ENCODE data around the gene SGIP1. TPM values are rescaled to one million over a fixed set of nuclear protein-coding genes. Genes with fewer than 3 reads are reported as not detected.
A peak's percentile ranks its signal among the peaks of the same experiment; 100 is the strongest.

SGIP1 gene
- total and polyA plus RNA-seq, 7 donors: under 0.01 to 14.1 (median 7.3) TPM; not detected in 1

DNA sequence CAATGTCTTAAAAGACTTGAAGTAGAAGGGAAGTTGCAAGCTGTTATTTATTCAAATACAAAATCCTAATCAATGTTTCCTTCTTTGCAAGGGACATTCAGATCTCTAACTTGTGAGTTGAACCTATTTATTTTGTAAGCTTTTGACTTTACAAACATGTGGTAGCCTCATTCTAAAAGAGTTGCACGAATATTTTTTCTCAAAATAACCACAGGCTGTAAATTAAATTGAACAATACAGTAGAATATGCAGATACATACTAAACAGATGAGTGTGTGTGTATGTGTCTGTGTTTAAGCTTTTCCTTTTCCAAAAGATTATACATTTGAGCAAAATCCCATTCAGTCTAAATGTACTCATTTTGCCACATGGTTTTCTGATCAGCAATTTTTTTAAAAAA, 213.5 kb downstream of the SGIP1 start:
- DNase-seq: no peak
- TF ChIP-seq CTCF (IDR thresholded peaks at IDR 0.05) (no peak), EP300 (IDR thresholded peaks at IDR 0.05) (no peak), POLR2AphosphoS5 (IDR thresholded peaks at IDR 0.05) (no peak), POLR2A (IDR thresholded peaks at IDR 0.05) (no peak)
- Histone ChIP-seq H3K4me3 (no peak overlapping the region), H3K9me3 (no peaks in the 10 kb centered on the region), H3K27ac (no peak overlapping the region), H3K27me3 (peaks cover 0 to 9% (median 5%) of the 10 kb centered on the region in 3 donors), H3K36me3 (no peaks in the 10 kb centered on the region), H3K4me1 (peaks cover 0 to 8% (median 6%) of the 10 kb centered on the region in 4 donors)
- 26 to 29% methylated on average over 1 of the region's 1 CpG for WGBS, 2 donors
- intact Hi-C loops (cut with DNase I): no loop called here

DNA sequence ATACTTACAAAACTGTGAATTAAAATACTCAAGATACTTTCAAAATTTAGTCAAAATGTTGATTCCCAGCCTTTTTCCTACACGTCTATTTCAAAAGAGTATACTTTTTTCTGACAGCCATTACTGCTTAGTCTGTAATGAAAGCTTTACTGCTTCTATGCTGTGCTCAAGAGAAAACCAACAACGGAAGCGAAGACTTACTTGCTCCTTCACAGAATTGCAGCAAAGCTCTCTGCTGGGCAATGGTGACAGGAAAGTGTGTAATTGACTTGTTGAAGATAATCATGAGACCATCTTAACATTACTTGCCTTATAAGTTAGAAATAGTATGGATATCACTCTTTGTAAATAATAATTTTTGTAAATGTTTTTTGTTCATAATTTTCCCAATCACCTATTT, 216.6 kb downstream of the SGIP1 start:
- TF ChIP-seq POLR2AphosphoS5 (IDR thresholded peaks at IDR 0.05) (no peak), EP300 (IDR thresholded peaks at IDR 0.05) (no peak), POLR2A (IDR thresholded peaks at IDR 0.05) (no peak), CTCF (IDR thresholded peaks at IDR 0.05) (no peak)
- Histone ChIP-seq H3K36me3 (no peaks in the 10 kb centered on the region), H3K4me1 (peaks cover 0 to 13% (median 9%) of the 10 kb centered on the region in 4 donors), H3K9me3 (no peaks in the 10 kb centered on the region), H3K4me3 (no peak overlapping the region), H3K27ac (no peak overlapping the region), H3K27me3 (peaks cover 0 to 24% (median 11%) of the 10 kb centered on the region in 3 donors)
- no peak for DNase-seq
- intact Hi-C loops (cut with DNase I): no loop called here
- WGBS, 2 donors: 70 to 79% methylated on average over 3 of the region's 3 CpGs

- Histone ChIP-seq H3K27me3 (peaks cover 0 to 24% (median 11%) of the 10 kb centered on the region in 3 donors), H3K27ac (no peak overlapping the region), H3K36me3 (no peaks in the 10 kb centered on the region), H3K4me1 (peaks cover 0 to 13% (median 9%) of the 10 kb centered on the region in 4 donors), H3K9me3 (no peaks in the 10 kb centered on the region), H3K4me3 (no peak overlapping the region)
- WGBS, 2 donors: 74 to 89% methylated on average over 4 of the region's 4 CpGs
- TF ChIP-seq POLR2A (IDR thresholded peaks at IDR 0.05): no peak
- no peak for TF ChIP-seq CTCF (IDR thresholded peaks at IDR 0.05)
- no peak for TF ChIP-seq POLR2AphosphoS5 (IDR thresholded peaks at IDR 0.05)
- TF ChIP-seq EP300 (IDR thresholded peaks at IDR 0.05): no peak
- DNase-seq: no peak
- intact Hi-C loops (cut with DNase I): no loop called here
These were observed 217.2 kb downstream of the SGIP1 start for GRCh38 chr1:66751160-66751559.

DNA sequence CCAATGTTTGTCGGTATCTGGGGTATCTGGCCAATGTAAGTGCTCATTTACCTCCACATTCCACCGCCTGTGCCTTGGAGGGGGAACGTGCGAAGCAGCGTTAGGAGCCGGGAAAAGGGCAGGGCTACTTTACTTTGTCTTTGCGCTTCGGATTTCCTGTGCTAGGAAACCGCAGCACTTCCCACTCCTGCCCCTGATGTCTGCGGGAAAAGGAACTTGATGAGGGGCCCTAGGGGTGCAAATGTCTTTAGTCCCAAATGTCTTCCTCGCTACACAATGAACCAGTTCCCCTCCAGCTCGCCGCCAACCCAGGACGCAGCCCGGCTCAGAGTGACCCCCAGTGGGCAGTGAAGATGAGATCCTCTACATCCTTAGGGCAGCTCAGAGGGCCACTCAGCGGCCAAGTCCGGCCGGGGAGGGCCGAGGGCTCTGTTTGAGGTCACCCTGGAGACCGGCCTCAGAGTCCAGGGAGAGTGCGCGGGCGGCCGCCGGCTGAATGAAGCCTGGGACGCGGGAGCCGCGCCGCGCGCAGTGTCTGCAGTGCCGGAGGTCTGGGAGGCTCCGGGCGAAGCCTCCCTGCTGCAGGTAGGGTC, 218.1 kb downstream of the SGIP1 start, which contains the start of gene DYNLT5:
Gene DYNLT5, plus strand, starts transcription at position 460 of the 593 bp plus-strand sequence. CDS start 2,200 bp downstream, outside the sequence.
- Histone ChIP-seq H3K9me3 (no peaks in the 10 kb centered on the region), H3K27ac (peak within 1 kb of the TSS in 1 of 4 donors; percentile 25), H3K27me3 (peaks cover 0 to 24% (median 11%) of the 10 kb centered on the region in 3 donors), H3K4me1 (peaks cover 0 to 13% (median 9%) of the 10 kb centered on the region in 4 donors), H3K4me3 (peak within 1 kb of the TSS; percentile 20 to 50 (median 36)), H3K36me3 (no peaks in the 10 kb centered on the region)
- TF ChIP-seq EP300 (IDR thresholded peaks at IDR 0.05): no peak
- no peak for TF ChIP-seq CTCF (IDR thresholded peaks at IDR 0.05)
- no peak for TF ChIP-seq POLR2A (IDR thresholded peaks at IDR 0.05)
- no peak for TF ChIP-seq POLR2AphosphoS5 (IDR thresholded peaks at IDR 0.05)
- DNase-seq: peak; percentile 64
- WGBS, 2 donors: 5 to 12% methylated on average over 35 of the region's 35 CpGs
- intact Hi-C loops (cut with DNase I): no loop called here

Data from sigmoid colon (tissue), 7 donors.